Stimulated activated effector memory CD8-positive, alpha-beta T cell treated with anti-CD3 and anti-CD28 coated beads, Interleukin-12 subunit alpha, Interleukin-12 subunit beta, amount 100 ng/mL, for 72 hours (primary cell): Measurements from ENCODE around the gene SIK2.

ENCODE experiments used
- ATAC-seq: fragments of 150-1000 bp; cut with Tn5 transposase; 2 replicates; pipeline ENCODE4 v1.10.0; 2021
- DNase-seq, 2 donors: peaks; one replicate each; pipeline ENCODE4 v3.0.0; 2021 to 2022; ENCODE audit warnings: low spot score in 2 of 2
- H3K27ac Mint-ChIP-seq: one replicate; pipeline ENCODE4 v1.8.0; 2022; ENCODE audit warnings: mild to moderate bottlenecking, mixed read lengths
- H3K36me3 Mint-ChIP-seq: one replicate; pipeline ENCODE4 v1.8.0; 2022; ENCODE audit warnings: mild to moderate bottlenecking, mixed read lengths
- H3K4me1 Mint-ChIP-seq: one replicate; pipeline ENCODE4 v1.8.0; 2022; ENCODE audit warnings: mixed read lengths
- H3K4me3 Mint-ChIP-seq: one replicate; pipeline ENCODE4 v1.8.0; 2022; ENCODE audit warnings: mild to moderate bottlenecking, mixed read lengths
- H3K9me3 Mint-ChIP-seq: one replicate; pipeline ENCODE4 v1.8.0; 2022; ENCODE audit warnings: mixed read lengths

SIK2 gene

DNA sequence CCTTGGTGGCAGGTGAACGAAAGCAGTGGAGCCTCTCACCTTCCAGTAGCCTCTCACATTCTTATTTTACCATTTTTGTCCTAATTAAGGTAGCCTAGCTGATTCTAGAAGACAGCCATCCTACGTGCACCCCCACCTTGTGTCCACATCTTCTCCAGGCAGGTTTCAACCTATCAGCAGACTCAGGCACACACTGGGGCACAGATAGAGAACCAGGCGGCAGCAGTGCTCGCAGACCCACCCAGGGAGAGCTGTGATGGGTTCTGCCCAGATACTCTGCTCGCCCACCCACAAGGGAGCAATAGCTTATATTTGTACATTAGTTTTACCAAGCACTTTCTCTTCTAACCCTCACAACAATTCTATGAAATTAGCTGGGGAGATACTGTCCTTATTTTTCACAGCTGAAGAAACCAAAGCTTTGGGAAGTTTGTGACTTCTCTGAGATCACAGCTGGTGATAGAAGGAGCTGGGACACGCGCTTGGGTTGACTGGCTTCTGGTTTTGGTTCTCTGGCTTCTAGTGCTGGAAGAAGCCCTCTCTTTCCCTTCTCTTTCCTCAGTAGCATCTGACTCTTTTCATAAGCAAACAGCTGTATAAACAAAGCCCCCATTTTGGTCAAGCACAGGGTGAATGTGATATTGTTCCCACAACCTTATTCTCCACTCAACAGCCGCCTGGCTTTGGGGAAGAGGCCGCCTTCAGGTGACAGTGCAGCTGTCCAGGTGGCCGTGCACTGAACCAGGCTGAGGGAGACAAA, 127.0 kb downstream of the SIK2 start:
- Mint-ChIP-seq H3K4me3 (no peak overlapping the region), H3K36me3 (peaks cover 48% of the 10 kb centered on the region), H3K9me3 (no peaks in the 10 kb centered on the region), H3K27ac (no peak overlapping the region), H3K4me1 (no peaks in the 10 kb centered on the region)
- DNase-seq (no peak), ATAC-seq (no peak)

DNA sequence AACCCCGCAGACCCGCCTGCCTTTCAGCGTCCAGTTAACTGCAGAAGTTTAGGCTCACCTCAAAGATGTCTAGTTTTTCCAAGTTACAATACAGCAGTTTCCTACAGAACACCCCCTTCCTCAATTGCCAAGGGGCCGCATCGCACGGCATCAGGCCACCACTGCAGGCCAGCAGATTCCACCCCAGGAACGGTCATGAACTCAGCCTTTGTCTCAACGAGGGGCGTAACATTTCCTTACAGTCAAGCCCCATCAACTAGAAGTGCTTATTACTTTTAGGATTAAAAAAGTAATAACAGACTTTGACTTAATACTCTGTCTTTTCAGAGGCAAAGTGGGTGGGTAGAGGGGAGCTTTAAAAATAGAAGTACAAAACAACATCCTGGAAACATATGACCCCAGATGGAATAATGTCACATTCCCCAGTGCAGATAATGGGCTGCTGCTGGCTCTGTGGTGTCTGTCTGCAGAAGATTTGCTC, 127.6 kb downstream of the SIK2 start:
- no peak overlapping the region for H3K27ac Mint-ChIP-seq
- DNase-seq (no peak), ATAC-seq (no peak)
- H3K4me3 Mint-ChIP-seq = no peak overlapping the region
- H3K36me3 Mint-ChIP-seq = peaks cover 46% of the 10 kb centered on the region
- no peaks in the 10 kb centered on the region for H3K9me3 Mint-ChIP-seq
- H3K4me1 Mint-ChIP-seq = no peaks in the 10 kb centered on the region

GRCh38 chr11:111730871-111731591, 128.8 kb downstream of the SIK2 start:
- Mint-ChIP-seq H3K27ac (no peak overlapping the region), H3K4me1 (no peaks in the 10 kb centered on the region)
- ATAC-seq = no peak

DNA sequence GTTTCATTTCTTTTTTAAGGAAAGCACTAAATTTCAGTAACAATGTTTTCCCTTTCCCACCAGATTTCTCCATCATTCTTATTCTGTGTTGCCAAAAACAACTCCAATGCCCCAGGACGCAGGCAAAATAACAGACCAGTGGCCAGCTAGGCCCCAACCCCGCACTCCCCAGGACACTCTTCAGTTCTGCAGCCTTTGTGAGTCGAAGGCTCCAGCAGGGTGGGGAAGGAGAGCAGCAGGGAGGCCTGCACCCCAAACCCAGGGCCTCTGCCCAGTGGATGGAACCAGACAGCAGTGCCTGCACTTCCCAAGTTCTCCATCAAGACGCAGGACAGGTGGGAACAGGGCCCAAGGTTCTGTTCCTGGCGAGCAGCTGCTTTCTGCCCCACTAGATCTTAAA, 129.6 kb downstream of the SIK2 start:
- Mint-ChIP-seq H3K9me3 (no peaks in the 10 kb centered on the region), H3K4me1 (no peaks in the 10 kb centered on the region), H3K4me3 (no peak overlapping the region), H3K27ac (no peak overlapping the region), H3K36me3 (peaks cover 32% of the 10 kb centered on the region)
- DNase-seq (no peak), ATAC-seq (no peak)

More at GRCh38 chr11:111730871-111731591, 128.8 kb downstream of the SIK2 start:
- H3K4me3 Mint-ChIP-seq = no peak overlapping the region
- peaks cover 38% of the 10 kb centered on the region for H3K36me3 Mint-ChIP-seq
- H3K9me3 Mint-ChIP-seq = no peaks in the 10 kb centered on the region
- no peak for DNase-seq

GRCh38 chr11:111733016-111733415, 130.8 kb downstream of the SIK2 start:
- H3K36me3 Mint-ChIP-seq = peaks cover 32% of the 10 kb centered on the region
- no peaks in the 10 kb centered on the region for H3K9me3 Mint-ChIP-seq
- no peaks in the 10 kb centered on the region for H3K4me1 Mint-ChIP-seq
- no peak overlapping the region for H3K27ac Mint-ChIP-seq
- DNase-seq = no peak
- ATAC-seq = no peak
- H3K4me3 Mint-ChIP-seq = no peak overlapping the region

DNA sequence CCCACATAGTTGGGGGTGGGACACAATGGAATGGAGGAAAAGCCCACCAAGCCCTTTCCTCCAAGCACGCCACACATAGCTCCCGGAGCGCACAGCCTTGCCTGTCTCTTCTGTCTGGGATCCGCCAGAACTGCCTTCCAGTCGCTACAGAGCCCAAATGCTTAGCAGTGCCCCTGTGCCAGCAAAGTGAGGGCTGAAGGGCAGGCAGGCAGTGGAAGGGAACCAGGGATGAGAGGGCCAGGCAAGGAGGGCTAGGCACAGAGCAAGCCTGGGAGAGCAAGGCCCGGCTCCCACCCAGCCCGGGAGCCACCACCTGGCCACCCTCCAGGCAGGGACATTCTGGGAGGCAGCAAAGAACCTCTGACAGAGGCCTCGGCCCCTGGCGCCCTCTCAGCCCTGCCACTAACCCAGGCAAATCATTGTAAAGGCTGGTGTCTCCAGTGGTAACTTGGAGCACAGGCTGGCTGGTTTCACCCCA, 131.4 kb downstream of the SIK2 start:
- Mint-ChIP-seq H3K9me3 (no peaks in the 10 kb centered on the region), H3K27ac (no peak overlapping the region), H3K4me1 (no peaks in the 10 kb centered on the region), H3K36me3 (peaks cover 35% of the 10 kb centered on the region), H3K4me3 (no peak overlapping the region)
- no peak for ATAC-seq
- no peak for DNase-seq

- DNase-seq (no peak), ATAC-seq (no peak)
- H3K36me3 Mint-ChIP-seq = peaks cover 33% of the 10 kb centered on the region
- H3K4me3 Mint-ChIP-seq = no peak overlapping the region
- H3K9me3 Mint-ChIP-seq = no peaks in the 10 kb centered on the region
- no peaks in the 10 kb centered on the region for H3K4me1 Mint-ChIP-seq
- peak overlapping the region; percentile 39 for H3K27ac Mint-ChIP-seq
Observed at GRCh38 chr11:111734101-111734953, 132.1 kb downstream of the SIK2 start.

DNA sequence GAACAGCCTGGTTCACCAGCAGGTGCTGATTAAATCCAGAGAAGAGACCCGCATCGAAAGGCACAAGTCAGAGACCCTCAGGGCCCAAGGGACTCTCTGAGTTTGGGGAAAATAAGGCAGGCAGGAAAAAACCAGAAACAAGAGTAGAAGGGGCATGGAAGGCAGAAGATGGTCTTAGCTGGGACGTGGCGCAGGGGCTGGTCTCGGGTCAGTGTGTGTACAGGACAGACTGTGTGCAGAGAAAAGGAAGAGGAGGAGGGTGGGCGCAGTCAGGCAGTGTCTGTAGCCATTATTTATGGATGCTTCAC, 132.7 kb downstream of the SIK2 start:
- H3K4me1 Mint-ChIP-seq = no peaks in the 10 kb centered on the region
- H3K9me3 Mint-ChIP-seq = no peaks in the 10 kb centered on the region
- peak overlapping the region; percentile 39 for H3K27ac Mint-ChIP-seq
- ATAC-seq (no peak), DNase-seq (no peak)
- peaks cover 35% of the 10 kb centered on the region for H3K36me3 Mint-ChIP-seq
- H3K4me3 Mint-ChIP-seq = no peak overlapping the region

- ATAC-seq (no peak), DNase-seq (no peak)
- Mint-ChIP-seq H3K4me1 (no peaks in the 10 kb centered on the region), H3K27ac (peak overlapping the region; percentile 39), H3K36me3 (peaks cover 37% of the 10 kb centered on the region), H3K9me3 (no peaks in the 10 kb centered on the region), H3K4me3 (no peak overlapping the region)
Observed at GRCh38 chr11:111735262-111736116, 133.2 kb downstream of the SIK2 start.

- peaks cover 4% of the 10 kb centered on the region for H3K4me1 Mint-ChIP-seq
- ATAC-seq (no peak), DNase-seq (no peak)
- H3K27ac Mint-ChIP-seq = no peak overlapping the region
- no peaks in the 10 kb centered on the region for H3K9me3 Mint-ChIP-seq
- no peak overlapping the region for H3K4me3 Mint-ChIP-seq
- H3K36me3 Mint-ChIP-seq = peaks cover 42% of the 10 kb centered on the region
Observed at GRCh38 chr11:111736181-111736590, 133.9 kb downstream of the SIK2 start.

DNA sequence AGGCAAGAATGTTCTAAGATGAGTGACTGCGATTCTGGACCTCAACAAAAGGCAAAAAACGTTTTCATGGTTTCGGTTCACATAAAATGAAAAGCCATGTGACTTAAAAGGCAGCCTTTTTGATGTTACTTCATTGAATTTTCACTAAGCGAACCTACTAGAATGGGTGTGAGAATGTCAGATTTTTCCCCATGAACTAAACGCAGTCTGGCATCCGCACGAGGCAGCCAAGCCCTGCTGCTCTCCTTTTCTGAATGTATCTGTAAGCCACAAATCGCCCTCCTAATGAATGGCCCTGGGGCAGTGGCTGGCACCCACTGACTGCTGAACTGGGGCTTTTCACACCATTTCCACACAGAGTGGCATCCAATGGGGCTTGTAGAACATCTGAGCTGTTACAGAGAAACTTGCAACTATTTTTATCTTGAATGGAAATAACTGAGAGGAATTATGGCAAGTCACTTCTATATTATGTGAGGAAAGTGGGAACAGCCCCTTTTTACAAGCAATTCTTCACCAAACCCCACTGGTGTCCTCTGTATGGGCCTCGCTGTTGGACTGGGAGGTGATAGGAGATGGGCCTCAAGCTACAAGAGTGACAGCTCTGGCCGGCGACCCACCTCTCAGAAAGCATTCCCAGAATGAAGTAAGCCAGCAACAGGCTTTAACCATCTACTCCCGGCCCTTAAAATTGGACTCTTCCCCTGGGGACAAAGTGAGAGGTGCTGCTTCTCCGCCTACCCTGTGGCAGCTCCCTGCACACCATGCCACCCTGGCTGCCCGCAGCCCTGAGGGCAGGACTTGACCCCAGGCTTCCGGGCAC, 134.6 kb downstream of the SIK2 start:
- DNase-seq = no peak
- peak overlapping the region; percentile 48 for H3K27ac Mint-ChIP-seq
- peaks cover 45% of the 10 kb centered on the region for H3K36me3 Mint-ChIP-seq
- no peak for ATAC-seq
- no peak overlapping the region for H3K4me3 Mint-ChIP-seq
- H3K9me3 Mint-ChIP-seq = no peaks in the 10 kb centered on the region
- H3K4me1 Mint-ChIP-seq = peaks cover 6% of the 10 kb centered on the region

GRCh38 chr11:111737444-111738210, 135.4 kb downstream of the SIK2 start:
- no peak for DNase-seq
- Mint-ChIP-seq H3K4me3 (no peak overlapping the region), H3K9me3 (no peaks in the 10 kb centered on the region), H3K36me3 (peaks cover 51% of the 10 kb centered on the region), H3K27ac (peak overlapping the region; percentile 48), H3K4me1 (peaks cover 6% of the 10 kb centered on the region)
- no peak for ATAC-seq

DNA sequence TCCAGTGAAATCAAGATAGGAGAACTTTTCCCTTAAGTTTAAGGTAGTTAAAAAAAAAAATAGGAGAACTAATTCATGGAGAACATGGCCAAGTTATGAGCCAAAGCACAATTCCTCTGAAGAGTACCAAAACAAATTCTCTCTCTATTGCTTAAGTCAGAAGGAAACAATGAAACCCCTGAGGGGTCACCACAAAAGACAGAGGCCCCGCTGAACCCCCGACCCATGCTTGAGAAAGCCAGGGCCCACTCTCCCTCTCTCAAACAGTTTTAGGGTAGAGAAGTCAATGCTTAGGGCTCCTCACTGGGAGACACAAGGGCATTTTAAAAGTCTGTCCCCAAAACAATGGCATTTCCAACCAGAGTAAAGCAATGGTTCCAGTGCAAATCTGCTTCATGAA, 137.1 kb downstream of the SIK2 start:
- ATAC-seq = no peak
- Mint-ChIP-seq H3K27ac (no peak overlapping the region), H3K4me1 (peaks cover 11% of the 10 kb centered on the region), H3K4me3 (no peak overlapping the region), H3K9me3 (no peaks in the 10 kb centered on the region), H3K36me3 (peaks cover 67% of the 10 kb centered on the region)
- DNase-seq = no peak
